Uterus (tissue), 4 donors: Measurements from ENCODE around the gene SUSD3. TPM values are rescaled to one million over a fixed set of nuclear protein-coding genes. Genes with fewer than 3 reads are reported as not detected.
A peak's percentile ranks its signal among the peaks of the same experiment; 100 is the strongest.

ENCODE experiments used
- DNase-seq, 2 donors: peaks; one replicate each; pipeline ENCODE4 v3.0.0-alpha.2; 2019 to 2020
- H3K27ac ChIP-seq, 2 donors: fragments of 200-600 bp; sonication (generic); 1 replicate in 1 of 2; 2 replicates in 1 of 2; pipeline ENCODE4 v1.5.1; 2016 to 2018
- H3K27me3 ChIP-seq, 2 donors: fragments of 200-600 bp; sonication (generic); one replicate each; pipeline ENCODE4 v1.5.1; 2018 to 2019; ENCODE audit warnings: control low read depth in 1 of 2
- H3K36me3 ChIP-seq, 2 donors: fragments of 200-600 bp; sonication (generic); one replicate each; pipeline ENCODE4 v1.5.1; 2019; ENCODE audit warnings: control low read depth in 1 of 2
- H3K4me1 ChIP-seq, 2 donors: fragments of 200-600 bp; sonication (generic); one replicate each; pipeline ENCODE4 v1.5.1; 2018 to 2019; ENCODE audit warnings: control low read depth in 1 of 2
- H3K4me3 ChIP-seq, 2 donors: fragments of 200-600 bp; sonication (generic); 1 replicate in 1 of 2; 2 replicates in 1 of 2; pipeline ENCODE4 v1.5.1; 2018 to 2019; ENCODE audit warnings: mild to moderate bottlenecking in 1 of 2
- H3K9me3 ChIP-seq, 2 donors: fragments of 200-600 bp; sonication (generic); one replicate each; pipeline ENCODE4 v1.5.1; 2019; ENCODE audit warnings: control low read depth in 1 of 2
- CTCF ChIP-seq, 4 experiments: fragments of 200-600 bp in 2 of 4; fragments of 450-650 bp in 2 of 4; sonication (generic) in 2 of 4; IDR thresholded peaks; one replicate each; pipeline ENCODE4 v1.5.1; 2016 to 2019; ENCODE audit warnings: antibody characterized with exemption in 4 of 4, mild to moderate bottlenecking in 2 of 4, moderate library complexity in 1 of 4
- POLR2A ChIP-seq, 2 donors: fragments of 450-650 bp; IDR thresholded peaks; one replicate each; pipeline ENCODE4 v1.6.1; 2016; ENCODE audit warnings: antibody characterized with exemption in 2 of 2, mild to moderate bottlenecking in 1 of 2, moderate library complexity in 1 of 2
- intact Hi-C: fragments of 100-400 bp; cut with DNase I; formaldehyde crosslinking; loops from one replicate; pipeline ENCODE4 v1.15.1; 2023; ENCODE audit warnings: low total_unique reads
- total RNA-seq, 4 donors: library from RNA; depleted of rRNA in 3 of 4; stranded (reverse); fragments of >200 nt in 3 of 4; gene quantifications; one replicate each; pipeline versions ENCODE4 v1.1.0 to v1.2.4, GENCODE V29; 2014 to 2023
- donor health status: DM: yes; HTN: yes; CAD: no.

Gene SUSD3
- total RNA-seq, 4 donors from 2014 or later = 9.3 to 52.7 (median 14.7) TPM

- Histone ChIP-seq H3K9me3 (no peaks in the 10 kb centered on the region), H3K27me3 (no peaks in the 10 kb centered on the region), H3K27ac (peak overlapping the region in 1 of 2 donors; percentile 10), H3K4me1 (peaks cover 4 to 9% of the 10 kb centered on the region in 2 donors), H3K4me3 (no peak overlapping the region), H3K36me3 (no peaks in the 10 kb centered on the region)
- TF ChIP-seq CTCF (IDR thresholded peaks at IDR 0.05) = no peak
- TF ChIP-seq POLR2A (IDR thresholded peaks at IDR 0.05) = no peak
- intact Hi-C loops = no loop called here
- no peak for DNase-seq
These were observed 18.3 kb downstream of the SUSD3 start for GRCh38 chr9:93076792-93077128.

DNA sequence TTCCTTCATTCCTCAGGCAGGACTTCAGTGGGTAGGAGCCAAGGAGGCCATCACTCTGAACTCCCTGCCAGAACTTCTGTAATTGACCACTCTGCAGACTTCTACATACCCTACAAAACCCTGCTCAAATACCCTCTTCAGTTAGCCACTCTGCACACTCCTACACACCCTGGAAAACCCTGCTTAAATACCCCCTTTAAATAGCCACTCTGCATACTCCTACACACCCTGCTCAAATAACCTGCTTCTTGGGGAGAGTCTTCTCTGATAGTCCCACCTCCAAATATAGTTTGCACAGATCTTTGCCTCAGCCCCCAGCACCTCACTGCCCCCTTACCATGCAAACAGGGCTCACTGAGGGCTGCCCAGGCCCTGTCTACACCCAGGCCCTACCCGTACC is 18.9 kb downstream of the SUSD3 start:
- intact Hi-C loops = no loop called here
- Histone ChIP-seq H3K4me1 (peaks cover 4 to 5% of the 10 kb centered on the region in 2 donors), H3K27me3 (no peaks in the 10 kb centered on the region), H3K4me3 (no peak overlapping the region), H3K27ac (no peak overlapping the region), H3K36me3 (no peaks in the 10 kb centered on the region), H3K9me3 (no peaks in the 10 kb centered on the region)
- no peak for TF ChIP-seq POLR2A (IDR thresholded peaks at IDR 0.05)
- TF ChIP-seq CTCF (IDR thresholded peaks at IDR 0.05) = no peak
- DNase-seq = no peak

DNA sequence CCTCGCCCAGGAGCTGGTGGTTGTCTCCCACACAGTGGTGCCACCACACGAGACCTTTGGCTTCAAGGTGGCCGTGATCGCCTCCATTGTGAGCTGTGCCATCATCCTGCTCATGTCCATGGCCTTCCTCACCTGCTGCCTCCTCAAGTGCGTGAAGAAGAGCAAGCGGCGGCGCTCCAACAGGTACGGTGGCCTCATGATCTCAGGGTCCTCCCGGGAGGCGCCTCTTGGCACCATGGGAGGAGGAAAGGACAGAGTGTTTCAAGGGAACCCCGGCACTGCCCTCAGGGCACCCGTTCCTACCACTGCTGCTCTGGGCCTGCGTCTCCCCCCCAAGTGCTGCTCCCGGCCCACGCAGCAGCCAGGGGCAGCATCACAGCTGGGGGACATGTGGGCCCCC is 19.3 kb downstream of the SUSD3 start:
- intact Hi-C loops = no loop called here
- H3K4me3 ChIP-seq = no peak overlapping the region
- TF ChIP-seq POLR2A (IDR thresholded peaks at IDR 0.05) = no peak
- TF ChIP-seq CTCF (IDR thresholded peaks at IDR 0.05) = no peak

GRCh38 chr9:93079371-93079770 is 20.9 kb downstream of the SUSD3 start:
- H3K27ac ChIP-seq = no peak overlapping the region
- intact Hi-C loops = no loop called here
- no peak overlapping the region for H3K4me3 ChIP-seq
- H3K27me3 ChIP-seq = no peaks in the 10 kb centered on the region
- no peak for TF ChIP-seq POLR2A (IDR thresholded peaks at IDR 0.05)
- TF ChIP-seq CTCF (IDR thresholded peaks at IDR 0.05) = no peak
- no peaks in the 10 kb centered on the region for H3K36me3 ChIP-seq
- DNase-seq = peak; percentile 2 to 11
- H3K9me3 ChIP-seq = no peaks in the 10 kb centered on the region
- H3K4me1 ChIP-seq = no peaks in the 10 kb centered on the region

More for the DNA sequence above, 19.3 kb downstream of the SUSD3 start:
- DNase-seq = no peak
- H3K4me1 ChIP-seq = peaks cover under 1 to 4% of the 10 kb centered on the region in 2 donors
- H3K27me3 ChIP-seq = no peaks in the 10 kb centered on the region
- no peaks in the 10 kb centered on the region for H3K36me3 ChIP-seq
- no peaks in the 10 kb centered on the region for H3K9me3 ChIP-seq
- no peak overlapping the region for H3K27ac ChIP-seq

DNA sequence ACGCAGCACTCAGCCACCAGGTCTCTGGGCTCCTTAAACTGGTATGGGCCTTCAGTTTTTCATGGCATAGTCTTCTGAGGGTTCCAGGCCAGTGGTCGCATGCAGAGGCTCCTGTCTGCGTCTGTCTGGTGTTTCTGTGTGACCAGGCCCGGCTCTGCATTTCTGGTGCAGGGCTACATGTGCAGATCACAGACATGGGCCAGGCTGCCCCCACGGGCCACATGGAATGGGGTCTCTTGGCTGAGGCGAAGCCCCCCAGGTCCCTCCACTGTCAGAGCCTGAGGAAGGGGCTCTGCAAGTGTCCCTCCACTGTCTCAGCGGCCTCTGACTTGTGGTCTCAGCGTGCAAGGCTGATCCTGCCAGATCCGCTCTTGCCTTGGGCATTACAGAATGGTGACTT is 21.9 kb downstream of the SUSD3 start:
- Histone ChIP-seq H3K27me3 (no peaks in the 10 kb centered on the region), H3K27ac (no peak overlapping the region), H3K4me3 (no peak overlapping the region), H3K36me3 (no peaks in the 10 kb centered on the region), H3K4me1 (no peaks in the 10 kb centered on the region), H3K9me3 (no peaks in the 10 kb centered on the region)
- TF ChIP-seq POLR2A (IDR thresholded peaks at IDR 0.05) (no peak), CTCF (IDR thresholded peaks at IDR 0.05) (no peak)
- DNase-seq = peak in 1 of 2 donors; percentile 7
- intact Hi-C loops = no loop called here
